GM23338 (cell line): ENCODE data around the gene TBX6. TPM values are rescaled to one million over a fixed set of nuclear protein-coding genes. Genes with fewer than 3 reads are reported as not detected.
"Not testable (repeated sequence)": the region's sequence is repeated elsewhere in the genome, so short reads cannot be mapped to it uniquely, and the experiment has no call there.

Experiments
- ATAC-seq: fragments of 200-7000 bp; cut with Tn5 transposase; 3 replicates; pipeline ENCODE4 v1.9.1; 2020
- DNase-seq: peaks from one replicate; pipeline ENCODE4 v3.0.0-alpha.2; 2015; ENCODE audit warnings: low spot score
- H2AFZ ChIP-seq: fragments of 200-600 bp; sonication (generic); 2 replicates; pipeline ENCODE4 v1.8.0; 2016; ENCODE audit warnings: antibody characterized with exemption, mild to moderate bottlenecking, moderate library complexity
- H3F3A ChIP-seq: fragments of 200-600 bp; sonication (generic); replicated peaks from 2 replicates; pipeline ENCODE4 v1.8.0; 2017; ENCODE audit warnings: antibody characterized with exemption, mixed run types, low read depth
- H3K27ac ChIP-seq: fragments of 200-600 bp; sonication (generic); 2 replicates; pipeline ENCODE4 v1.6.1; 2016; ENCODE audit warnings: low read depth
- H3K27me3 ChIP-seq: fragments of 200-600 bp; sonication (generic); 2 replicates; pipeline ENCODE4 v1.8.0; 2016; ENCODE audit warnings: mild to moderate bottlenecking, mixed run types, moderate library complexity; ENCODE audit not compliant: insufficient read depth
- H3K36me3 ChIP-seq: fragments of 200-600 bp; sonication (generic); 2 replicates; pipeline ENCODE4 v1.8.0; 2016; ENCODE audit warnings: mild to moderate bottlenecking; ENCODE audit not compliant: insufficient read depth
- H3K4me1 ChIP-seq: fragments of 200-600 bp; sonication (generic); 2 replicates; pipeline ENCODE4 v1.8.0; 2016; ENCODE audit warnings: mild to moderate bottlenecking, moderate library complexity; ENCODE audit not compliant: insufficient read depth
- H3K4me2 ChIP-seq: fragments of 200-600 bp; sonication (generic); 2 replicates; pipeline ENCODE4 v1.7.1; 2017; ENCODE audit warnings: mixed run types
- H3K4me3 ChIP-seq: fragments of 200-600 bp; sonication (generic); 2 replicates; pipeline ENCODE4 v1.6.1; 2016; ENCODE audit warnings: mixed run types
- H3K79me2 ChIP-seq: fragments of 200-600 bp; sonication (generic); replicated peaks from 2 replicates; pipeline ENCODE4 v1.8.0; 2017; ENCODE audit warnings: mild to moderate bottlenecking; ENCODE audit not compliant: insufficient read depth
- H3K9me2 ChIP-seq: fragments of 200-600 bp; sonication (generic); 2 replicates; pipeline ENCODE4 v1.8.0; 2017; ENCODE audit not compliant: insufficient read depth
- H4K20me1 ChIP-seq: fragments of 200-600 bp; sonication (generic); replicated peaks from 2 replicates; pipeline ENCODE4 v1.8.0; 2017; ENCODE audit warnings: mild to moderate bottlenecking; ENCODE audit not compliant: insufficient read depth
- H3K27ac Mint-ChIP-seq: 2 replicates; pipeline ENCODE4 v1.8.0; 2020; ENCODE audit warnings: inconsistent platforms, mild to moderate bottlenecking, moderate library complexity, mixed read lengths
- H3K27me3 Mint-ChIP-seq: 3 replicates; pipeline ENCODE4 v1.8.0; 2022; ENCODE audit warnings: low read depth, mild to moderate bottlenecking, moderate library complexity, mixed read lengths, inconsistent platforms; ENCODE audit not compliant: insufficient read depth, poor library complexity
- H3K36me3 Mint-ChIP-seq: 3 replicates; pipeline ENCODE4 v1.8.0; 2021; ENCODE audit warnings: low read depth, mild to moderate bottlenecking, inconsistent platforms, moderate library complexity, mixed read lengths
- H3K4me1 Mint-ChIP-seq: 3 replicates; pipeline ENCODE4 v1.8.0; 2020; ENCODE audit warnings: mild to moderate bottlenecking, inconsistent platforms, mixed read lengths
- H3K4me3 Mint-ChIP-seq: 3 replicates; pipeline ENCODE4 v1.8.0; 2021; ENCODE audit warnings: moderate library complexity, mild to moderate bottlenecking, inconsistent platforms, mixed read lengths
- H3K9me3 Mint-ChIP-seq: 3 replicates; pipeline ENCODE4 v1.8.0; 2020; ENCODE audit warnings: moderate library complexity, mild to moderate bottlenecking, inconsistent platforms, mixed read lengths
- CREB1 ChIP-seq: fragments of 250-450 bp; sonication (Bioruptor Pico); IDR thresholded peaks from 2 replicates; pipeline ENCODE4 v1.5.0; 2020; ENCODE audit warnings: low read depth, mild to moderate bottlenecking, moderate library complexity
- CTCF ChIP-seq, 2 experiments: fragments of 200-600 bp in 1 of 2; sonication (generic) in 1 of 2; conservative IDR thresholded peaks; 2 replicates each; pipeline versions ENCODE4 v1.5.1 to v1.6.1; 2016 to 2017; ENCODE audit warnings: antibody characterized with exemption in 2 of 2, low read depth in 2 of 2, mild to moderate bottlenecking in 2 of 2, moderate library complexity in 1 of 2
- ETS1 ChIP-seq: IDR thresholded peaks from 2 replicates; pipeline ENCODE4 v1.6.1; 2016; ENCODE audit warnings: antibody characterized with exemption
- EZH2 ChIP-seq: fragments of 200-600 bp; sonication (generic); IDR thresholded peaks from one replicate; pipeline ENCODE4 v1.8.0; 2017; ENCODE audit warnings: antibody characterized with exemption, mild to moderate bottlenecking, low read depth; ENCODE audit not compliant: unreplicated experiment
- EZH2phosphoT487 ChIP-seq: fragments of 200-600 bp; sonication (generic); IDR thresholded peaks from one replicate; pipeline ENCODE4 v1.8.1; 2018; ENCODE audit warnings: antibody characterized with exemption; ENCODE audit not compliant: unreplicated experiment
- JUNB ChIP-seq: IDR thresholded peaks from one replicate; pipeline ENCODE4 v1.6.1; 2016; ENCODE audit warnings: antibody characterized with exemption; ENCODE audit not compliant: unreplicated experiment
- ZNF462 ChIP-seq: fragments of 250-450 bp; sonication (Bioruptor Pico); IDR thresholded peaks from 2 replicates; pipeline ENCODE4 v1.5.0; 2020; ENCODE audit warnings: mild to moderate bottlenecking, moderate library complexity
- polyA plus RNA-seq: library from polyadenylated mRNA; unstranded; fragments of >200 nt; fragmentation: Nextera tagmentation; extraction: Ambion mirVana; gene quantifications from 2 replicates; pipeline ENCODE4 v1.2.1, GENCODE V29; 2016
- total RNA-seq: library from RNA; depleted of rRNA; stranded (reverse); fragments of >200 nt; shearing (Covaris generic); gene quantifications from 2 replicates; pipeline ENCODE4 v1.2.3, GENCODE V29; 2014

TBX6 gene
- total and polyA plus RNA-seq, 2 experiments from 2014 or later = 1.1 to 2.4 TPM

GRCh38 chr16:30127993-30128392, 36.3 kb upstream of the TBX6 start:
- Mint-ChIP-seq H3K27me3 (peaks cover 13% of the 10 kb centered on the region), H3K9me3 (no peaks in the 10 kb centered on the region), H3K36me3 (no peaks in the 10 kb centered on the region), H3K4me1 (no peaks in the 10 kb centered on the region), H3K27ac (no peak overlapping the region), H3K4me3 (no peak overlapping the region)
- Histone ChIP-seq H3K4me1 (no peaks in the 10 kb centered on the region), H3K4me3 (no peak overlapping the region), H3F3A (no peaks in the 10 kb centered on the region), H4K20me1 (no peaks in the 10 kb centered on the region), H3K9me2 (no peaks in the 10 kb centered on the region), H3K36me3 (no peaks in the 10 kb centered on the region), H3K4me2 (no peak overlapping the region), H3K27ac (no peak overlapping the region), H3K79me2 (no peaks in the 10 kb centered on the region), H2AFZ (no peak overlapping the region), H3K27me3 (no peaks in the 10 kb centered on the region)
- TF ChIP-seq ZNF462 (no peak), EZH2phosphoT487 (no peak), JUNB (no peak), EZH2 (no peak), CREB1 (CRISPR knock-in tag) (no peak), CTCF (conservative IDR thresholded peaks at IDR 0.05; ENCODE audit: low read depth in 2 of 2) (no peak), ETS1 (no peak)
- no peak for ATAC-seq
- no peak for DNase-seq

- not testable (repeated sequence) for H3K4me3 ChIP-seq, H3F3A ChIP-seq, H3K4me1 Mint-ChIP-seq, H4K20me1 ChIP-seq, H3K9me2 ChIP-seq, H3K4me2 ChIP-seq, H2AFZ ChIP-seq, H3K79me2 ChIP-seq, H3K4me3 Mint-ChIP-seq, H3K27ac ChIP-seq, H3K27me3 ChIP-seq, H3K36me3 ChIP-seq, H3K4me1 ChIP-seq, H3K9me3 Mint-ChIP-seq, DNase-seq, H3K27ac Mint-ChIP-seq, H3K36me3 Mint-ChIP-seq, ATAC-seq
- H3K27me3 Mint-ChIP-seq = peaks cover 12% of the 10 kb centered on the region
These were observed 34.0 kb upstream of the TBX6 start for GRCh38 chr16:30125690-30126089.
